ENCODE results near the gene VPS33A. TPM values are rescaled to one million over a fixed set of nuclear protein-coding genes. Genes with fewer than 3 reads are reported as not detected.
"Not testable (repeated sequence)": the region's sequence is repeated elsewhere in the genome, so short reads cannot be mapped to it uniquely, and the experiment has no call there.

VPS33A gene
- total RNA-seq, 4 donors from 2014 or later = 12.6 to 23.6 (median 19.2) TPM

- DNase-seq (ENCODE audit: low spot score in 2 of 2) = no peak
- WGBS, 2 donors = 61 to 72% methylated on average over 25 to 27 of the region's 27 CpGs
- Histone ChIP-seq H3K27me3 (peaks cover 10 to 37% of the 10 kb centered on the region in 2 donors), H3K27ac (no peak overlapping the region), H3K36me3 (peaks cover 0 to 51% (median 15%) of the 10 kb centered on the region in 3 donors), H3K9me3 (no peaks in the 10 kb centered on the region), H3K4me1 (peaks cover 0 to 35% (median 10%) of the 10 kb centered on the region in 4 donors), H3K4me3 (no peak overlapping the region)
- TF ChIP-seq POLR2A (IDR thresholded peaks at IDR 0.05) = no peak
- TF ChIP-seq CTCF (IDR thresholded peaks at IDR 0.05) = no peak
- no peak for TF ChIP-seq EP300 (IDR thresholded peaks at IDR 0.05)
Observed at GRCh38 chr12:122206111-122206881, 60.0 kb downstream of the VPS33A start.

- DNase-seq (ENCODE audit: low spot score in 2 of 2) = no peak
- H3K9me3 ChIP-seq = no peaks in the 10 kb centered on the region
- peaks cover 0 to 42% (median 11%) of the 10 kb centered on the region in 3 donors for H3K36me3 ChIP-seq
- no peak overlapping the region for H3K4me3 ChIP-seq
- H3K27ac ChIP-seq = no peak overlapping the region
- peaks cover 10 to 47% of the 10 kb centered on the region in 2 donors for H3K27me3 ChIP-seq
- peaks cover 0 to 35% (median 10%) of the 10 kb centered on the region in 4 donors for H3K4me1 ChIP-seq
- 35 to 49% methylated on average over 23 of the region's 23 CpGs for WGBS, 2 donors
- TF ChIP-seq CTCF (IDR thresholded peaks at IDR 0.05) (no peak), EP300 (IDR thresholded peaks at IDR 0.05) (no peak), POLR2A (IDR thresholded peaks at IDR 0.05) (no peak)
Observed at GRCh38 chr12:122205053-122205925, 61.0 kb downstream of the VPS33A start.

- no peak for DNase-seq (ENCODE audit: low spot score in 2 of 2)
- H3K27me3 ChIP-seq = peaks cover 10 to 56% of the 10 kb centered on the region in 2 donors
- WGBS, 2 donors = 19 to 36% methylated on average over 17 to 27 of the region's 71 CpGs
- no peaks in the 10 kb centered on the region for H3K9me3 ChIP-seq
- peaks cover 0 to 35% (median 10%) of the 10 kb centered on the region in 4 donors for H3K4me1 ChIP-seq
- no peak for TF ChIP-seq CTCF (IDR thresholded peaks at IDR 0.05)
- no peak for TF ChIP-seq EP300 (IDR thresholded peaks at IDR 0.05)
- TF ChIP-seq POLR2A (IDR thresholded peaks at IDR 0.05) = no peak
- no peak overlapping the region for H3K27ac ChIP-seq
- H3K4me3 ChIP-seq = peak overlapping the region; percentile 40 to 63 (median 52)
- H3K36me3 ChIP-seq = peaks cover 0 to 34% (median 11%) of the 10 kb centered on the region in 3 donors
Observed at GRCh38 chr12:122204167-122205052, 61.9 kb downstream of the VPS33A start.

GRCh38 chr12:122203301-122204166 is 62.8 kb downstream of the VPS33A start, which contains the start of gene B3GNT4:
Gene B3GNT4, plus strand, starts transcription at chr12:122203709. Its CDS starts 910 bp downstream, at chr12:122204619.
- H3K9me3 ChIP-seq = no peaks in the 10 kb centered on the region
- H3K27me3 ChIP-seq = peaks cover 10 to 61% of the 10 kb centered on the region in 2 donors
- peaks cover 0 to 25% (median 11%) of the 10 kb centered on the region in 3 donors for H3K36me3 ChIP-seq
- 1 to 2% methylated on average over 30 to 67 of the region's 104 CpGs for WGBS, 2 donors
- peaks cover 0 to 35% (median 10%) of the 10 kb centered on the region in 4 donors for H3K4me1 ChIP-seq
- no peak for TF ChIP-seq EP300 (IDR thresholded peaks at IDR 0.05)
- TF ChIP-seq POLR2A (IDR thresholded peaks at IDR 0.05) = no peak
- no peak for TF ChIP-seq CTCF (IDR thresholded peaks at IDR 0.05)
- H3K4me3 ChIP-seq = peak within 1 kb of the TSS; percentile 40 to 63 (median 60)
- H3K27ac ChIP-seq = no peak within 1 kb of the TSS
- DNase-seq (ENCODE audit: low spot score in 2 of 2) = no peak

GRCh38 chr12:122202811-122203210 is 63.5 kb downstream of the VPS33A start:
- peaks cover 10 to 66% of the 10 kb centered on the region in 2 donors for H3K27me3 ChIP-seq

More at GRCh38 chr12:122202811-122203210, 63.5 kb downstream of the VPS33A start:
- H3K36me3 ChIP-seq = peaks cover 0 to 18% (median 5%) of the 10 kb centered on the region in 3 donors
- peak overlapping the region; percentile 40 to 63 (median 60) for H3K4me3 ChIP-seq
- whole genome bisulfite sequencing, 2 donors = 59 to 61% methylated on average over 19 of the region's 19 CpGs
- H3K9me3 ChIP-seq; H3K27ac ChIP-seq; DNase-seq (ENCODE audit: low spot score in 2 of 2): not testable (repeated sequence)
- peaks cover 0 to 35% (median 10%) of the 10 kb centered on the region in 4 donors for H3K4me1 ChIP-seq
